ENCODE measurements around the gene HNRNPCL2. TPM values are rescaled to one million over a fixed set of nuclear protein-coding genes. Genes with fewer than 3 reads are reported as not detected.
"Not testable (repeated sequence)": the region's sequence is repeated elsewhere in the genome, so short reads cannot be mapped to it uniquely, and the experiment has no call there.

Gene HNRNPCL2
- polyA plus RNA-seq (2011; rRNA removed) (not detected in 2 replicates), polyA minus RNA-seq (2011; rRNA and poly(A)+ RNA removed) (not detected in 2 replicates)

DNA sequence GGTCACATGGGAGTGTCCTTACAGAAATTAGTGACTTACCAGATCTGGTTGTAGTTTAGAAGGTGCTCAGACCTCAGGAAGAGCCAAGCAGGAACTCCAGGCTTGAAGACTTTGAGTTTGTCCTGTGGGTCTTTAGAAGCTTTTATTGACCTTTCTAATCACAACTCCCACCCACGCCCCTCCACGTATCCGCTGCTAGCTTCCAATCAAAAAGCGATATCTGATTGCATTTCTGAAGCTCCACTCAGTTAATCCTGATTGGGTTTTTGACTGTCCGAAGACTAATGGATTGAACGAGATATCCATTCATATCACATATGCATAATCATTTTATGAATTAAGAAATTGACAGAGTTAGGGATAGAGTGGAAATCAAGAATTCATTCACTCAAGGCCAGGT is at the start of gene HNRNPCL2:
Gene HNRNPCL2, minus strand, starts transcription at position 101 of the 400 bp plus-strand sequence. CDS start 454 bp downstream, outside the sequence.
- H3K27ac ChIP-seq (ENCODE audit: low read depth, low read length); H3K27me3 ChIP-seq (ENCODE audit: control insufficient read depth, insufficient read depth, low read length); DNase-seq (ENCODE audit: low read depth, low spot score); H3K4me3 ChIP-seq (ENCODE audit: low read depth, low read length); CTCF ChIA-PET; POLR2A ChIA-PET: not testable (repeated sequence)
- peaks cover 10% of the 10 kb centered on the region; the same call in 1 of the 2 replicates for H3K9me3 ChIP-seq (ENCODE audit: control insufficient read depth, insufficient read depth, low read length)

DNA sequence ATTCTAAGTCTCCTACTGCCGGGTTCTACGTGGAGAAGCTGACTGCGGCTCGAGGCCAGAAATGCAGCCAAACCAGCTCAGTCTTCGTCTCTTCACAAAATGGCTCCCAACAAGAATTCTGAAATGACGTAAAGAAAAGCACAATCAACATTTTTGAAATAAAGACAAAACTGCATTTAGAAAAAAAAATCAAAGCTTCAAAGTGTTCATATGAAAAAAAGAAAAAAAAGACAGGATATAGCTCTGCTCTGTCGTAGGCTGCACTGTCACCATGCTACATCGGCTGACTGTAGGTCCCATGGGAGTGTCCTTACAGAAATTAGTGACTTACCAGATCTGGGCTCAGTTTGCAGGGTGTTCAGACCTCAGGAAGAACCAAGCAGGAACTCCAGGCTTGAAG is 48.9 kb upstream of the HNRNPCL2 start, which contains the start of gene HNRNPCL4:
Gene HNRNPCL4, minus strand, starts transcription at position 101 of the 400 bp plus-strand sequence. CDS start 164 bp downstream, outside the sequence.
- DNase-seq (ENCODE audit: low read depth, low spot score); H3K4me3 ChIP-seq (ENCODE audit: low read depth, low read length); CTCF ChIA-PET; H3K9me3 ChIP-seq (ENCODE audit: control insufficient read depth, insufficient read depth, low read length); H3K27ac ChIP-seq (ENCODE audit: low read depth, low read length); H3K27me3 ChIP-seq (ENCODE audit: control insufficient read depth, insufficient read depth, low read length); POLR2A ChIA-PET: not testable (repeated sequence)

DNA sequence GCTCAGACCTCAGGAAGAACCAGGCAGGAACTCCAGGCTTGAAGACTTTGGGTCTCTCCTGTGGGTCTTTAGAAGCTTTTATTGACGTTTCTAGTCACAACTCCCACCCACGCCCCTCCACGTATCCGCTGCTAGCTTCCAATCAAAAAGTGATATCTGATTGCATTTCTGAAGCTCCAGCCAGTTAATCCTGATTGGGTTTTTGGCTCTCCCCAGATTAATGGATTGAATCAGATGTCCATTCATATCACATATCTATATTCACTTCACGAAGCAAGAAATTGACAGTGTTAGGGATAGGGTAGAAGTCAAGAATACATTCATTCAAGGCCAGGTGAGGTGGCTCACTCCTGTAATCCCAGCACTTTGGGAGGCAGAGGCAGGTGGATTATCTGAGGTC is 39.3 kb upstream of the HNRNPCL2 start, which contains the start of gene PRAMEF26:
Gene PRAMEF26, minus strand, starts transcription at position 101 of the 400 bp plus-strand sequence. CDS start 2,914 bp downstream, outside the sequence.
- CTCF ChIA-PET; H3K27me3 ChIP-seq (ENCODE audit: control insufficient read depth, insufficient read depth, low read length); H3K27ac ChIP-seq (ENCODE audit: low read depth, low read length); POLR2A ChIA-PET; DNase-seq (ENCODE audit: low read depth, low spot score); H3K4me3 ChIP-seq (ENCODE audit: low read depth, low read length); H3K9me3 ChIP-seq (ENCODE audit: control insufficient read depth, insufficient read depth, low read length): not testable (repeated sequence)

DNA sequence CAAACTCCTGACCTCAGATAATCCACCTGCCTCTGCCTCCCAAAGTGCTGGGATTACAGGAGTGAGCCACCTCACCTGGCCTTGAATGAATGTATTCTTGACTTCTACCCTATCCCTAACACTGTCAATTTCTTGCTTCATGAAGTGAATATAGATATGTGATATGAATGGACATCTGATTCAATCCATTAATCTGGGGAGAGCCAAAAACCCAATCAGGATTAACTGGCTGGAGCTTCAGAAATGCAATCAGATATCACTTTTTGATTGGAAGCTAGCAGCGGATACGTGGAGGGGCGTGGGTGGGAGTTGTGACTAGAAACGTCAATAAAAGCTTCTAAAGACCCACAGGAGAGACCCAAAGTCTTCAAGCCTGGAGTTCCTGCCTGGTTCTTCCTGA is 46.2 kb downstream of the HNRNPCL2 start, which contains the start of gene PRAMEF25:
Gene PRAMEF25, plus strand, starts transcription at position 301 of the 400 bp plus-strand sequence. CDS start 2,920 bp downstream, outside the sequence.
- POLR2A ChIA-PET, CTCF ChIA-PET: not testable (repeated sequence)

More for the DNA sequence above, 46.2 kb downstream of the HNRNPCL2 start, which contains the start of gene PRAMEF25:
- H3K27me3 ChIP-seq (ENCODE audit: control insufficient read depth, insufficient read depth, low read length); H3K27ac ChIP-seq (ENCODE audit: low read depth, low read length); DNase-seq (ENCODE audit: low read depth, low spot score); H3K9me3 ChIP-seq (ENCODE audit: control insufficient read depth, insufficient read depth, low read length); H3K4me3 ChIP-seq (ENCODE audit: low read depth, low read length): not testable (repeated sequence)

Other genes starting within 250 kb of the HNRNPCL2 start
- not detected in 2 replicates for gene PRAMEF4, start 230.7 kb downstream of the HNRNPCL2 start, polyA plus RNA-seq (2011; rRNA removed)
- not detected in 2 replicates for gene PRAMEF10, start 218.6 kb downstream of the HNRNPCL2 start, polyA plus RNA-seq (2011; rRNA removed)
- not detected in 2 replicates for gene PRAMEF7, start 200.2 kb downstream of the HNRNPCL2 start, polyA plus RNA-seq (2011; rRNA removed)
- gene PRAMEF6, start 169.3 kb downstream of the HNRNPCL2 start, polyA plus RNA-seq (2011; rRNA removed): not detected in 2 replicates
- not detected in 2 replicates for gene PRAMEF27, start 60.3 kb downstream of the HNRNPCL2 start, polyA plus RNA-seq (2011; rRNA removed)
- gene HNRNPCL3, start 56.1 kb downstream of the HNRNPCL2 start, polyA plus RNA-seq (2011; rRNA removed): not detected in 2 replicates
- not detected in 2 replicates for gene PRAMEF25, start 46.1 kb downstream of the HNRNPCL2 start, polyA plus RNA-seq (2011; rRNA removed)
- gene PRAMEF26, start 39.2 kb upstream of the HNRNPCL2 start, polyA plus RNA-seq (2011; rRNA removed): not detected in 2 replicates
- gene HNRNPCL4, start 48.8 kb upstream of the HNRNPCL2 start, polyA plus RNA-seq (2011; rRNA removed): not detected in 2 replicates
- gene PRAMEF9, start 55.0 kb upstream of the HNRNPCL2 start, polyA plus RNA-seq (2011; rRNA removed): not detected in 2 replicates
- not detected in 2 replicates for gene PRAMEF13, start 84.6 kb upstream of the HNRNPCL2 start, polyA plus RNA-seq (2011; rRNA removed)
- gene PRAMEF18, start 109.3 kb upstream of the HNRNPCL2 start, polyA plus RNA-seq (2011; rRNA removed): not detected in 2 replicates
- not detected in 2 replicates for gene PRAMEF5, start 137.3 kb upstream of the HNRNPCL2 start, polyA plus RNA-seq (2011; rRNA removed)
- not detected in 2 replicates for gene PRAMEF8, start 168.3 kb upstream of the HNRNPCL2 start, polyA plus RNA-seq (2011; rRNA removed)
- not detected in 2 replicates for gene PRAMEF33, start 186.7 kb upstream of the HNRNPCL2 start, polyA plus RNA-seq (2011; rRNA removed)
- not detected in 2 replicates for gene PRAMEF15, start 198.7 kb upstream of the HNRNPCL2 start, polyA plus RNA-seq (2011; rRNA removed)
- not detected in 2 replicates for gene PRAMEF14, start 230.3 kb upstream of the HNRNPCL2 start, polyA plus RNA-seq (2011; rRNA removed)